Measurements from ENCODE around the gene LYVE1. TPM values are rescaled to one million over a fixed set of nuclear protein-coding genes. Genes with fewer than 3 reads are reported as not detected.

Gene LYVE1
- total RNA-seq, 2 experiments from 2014 or later = not detected

DNA sequence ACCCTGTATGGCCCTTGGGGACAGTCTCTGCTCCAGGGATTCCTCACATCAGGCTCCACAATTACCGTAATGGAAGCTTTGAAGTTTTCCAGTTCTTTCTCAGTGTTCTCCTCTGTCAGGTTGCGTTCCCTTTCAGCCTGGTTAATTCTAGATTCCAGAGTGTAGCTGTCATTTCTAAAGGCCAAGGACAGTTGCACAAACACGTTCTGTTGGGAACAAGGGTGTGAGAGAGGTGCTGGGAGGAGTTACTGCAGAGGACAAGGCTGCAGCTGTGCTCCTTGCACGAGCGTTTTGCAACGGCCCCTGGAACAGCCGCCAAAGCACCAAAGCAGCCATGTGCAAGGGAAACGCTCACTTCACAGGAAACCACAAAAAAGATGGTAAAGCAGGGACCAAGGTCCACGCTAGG, 35.9 kb upstream of the LYVE1 start:
- Mint-ChIP-seq H3K4me3 (no peak overlapping the region), H3K27ac (no peak overlapping the region), H3K27me3 (peaks cover 14% of the 10 kb centered on the region), H3K36me3 (ENCODE audit: low read depth) (no peaks in the 10 kb centered on the region), H3K9me3 (no peaks in the 10 kb centered on the region), H3K4me1 (ENCODE audit: low read depth) (no peaks in the 10 kb centered on the region)
- no peak overlapping the region for H3K4me3 ChIP-seq (ENCODE audit: low read length)
- H3K9me3 ChIP-seq (ENCODE audit: control insufficient read depth in 1 of 2, insufficient read depth in 1 of 2, low read length in 2 of 2) = no peaks in the 10 kb centered on the region
- intact Hi-C loops (cut with DNase I, micrococcal nuclease) = no loop called here
- CTCF ChIA-PET = no interaction called here
- ATAC-seq (ENCODE audit: poor library complexity) (no peak), DNase-seq (no peak)
- H3K27ac ChIP-seq (ENCODE audit: low read depth in 1 of 2, low read length in 2 of 2) = no peak overlapping the region
- POLR2A ChIA-PET = no interaction called here
- peaks cover 3% of the 10 kb centered on the region for H3K4me1 ChIP-seq (ENCODE audit: insufficient read depth, low read length)
- H3K27me3 ChIP-seq (ENCODE audit: control insufficient read depth in 1 of 2, insufficient read depth in 2 of 2, low read length in 2 of 2) = peaks cover 4% of the 10 kb centered on the region in 2 experiments
- no peaks in the 10 kb centered on the region for H3K36me3 ChIP-seq (ENCODE audit: insufficient read depth, low read length)
- TF ChIP-seq, protein P1, sequence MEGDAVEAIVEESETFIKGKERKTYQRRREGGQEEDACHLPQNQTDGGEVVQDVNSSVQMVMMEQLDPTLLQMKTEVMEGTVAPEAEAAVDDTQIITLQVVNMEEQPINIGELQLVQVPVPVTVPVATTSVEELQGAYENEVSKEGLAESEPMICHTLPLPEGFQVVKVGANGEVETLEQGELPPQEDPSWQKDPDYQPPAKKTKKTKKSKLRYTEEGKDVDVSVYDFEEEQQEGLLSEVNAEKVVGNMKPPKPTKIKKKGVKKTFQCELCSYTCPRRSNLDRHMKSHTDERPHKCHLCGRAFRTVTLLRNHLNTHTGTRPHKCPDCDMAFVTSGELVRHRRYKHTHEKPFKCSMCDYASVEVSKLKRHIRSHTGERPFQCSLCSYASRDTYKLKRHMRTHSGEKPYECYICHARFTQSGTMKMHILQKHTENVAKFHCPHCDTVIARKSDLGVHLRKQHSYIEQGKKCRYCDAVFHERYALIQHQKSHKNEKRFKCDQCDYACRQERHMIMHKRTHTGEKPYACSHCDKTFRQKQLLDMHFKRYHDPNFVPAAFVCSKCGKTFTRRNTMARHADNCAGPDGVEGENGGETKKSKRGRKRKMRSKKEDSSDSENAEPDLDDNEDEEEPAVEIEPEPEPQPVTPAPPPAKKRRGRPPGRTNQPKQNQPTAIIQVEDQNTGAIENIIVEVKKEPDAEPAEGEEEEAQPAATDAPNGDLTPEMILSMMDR (IDR thresholded peaks at IDR 0.05) = no peak

DNA sequence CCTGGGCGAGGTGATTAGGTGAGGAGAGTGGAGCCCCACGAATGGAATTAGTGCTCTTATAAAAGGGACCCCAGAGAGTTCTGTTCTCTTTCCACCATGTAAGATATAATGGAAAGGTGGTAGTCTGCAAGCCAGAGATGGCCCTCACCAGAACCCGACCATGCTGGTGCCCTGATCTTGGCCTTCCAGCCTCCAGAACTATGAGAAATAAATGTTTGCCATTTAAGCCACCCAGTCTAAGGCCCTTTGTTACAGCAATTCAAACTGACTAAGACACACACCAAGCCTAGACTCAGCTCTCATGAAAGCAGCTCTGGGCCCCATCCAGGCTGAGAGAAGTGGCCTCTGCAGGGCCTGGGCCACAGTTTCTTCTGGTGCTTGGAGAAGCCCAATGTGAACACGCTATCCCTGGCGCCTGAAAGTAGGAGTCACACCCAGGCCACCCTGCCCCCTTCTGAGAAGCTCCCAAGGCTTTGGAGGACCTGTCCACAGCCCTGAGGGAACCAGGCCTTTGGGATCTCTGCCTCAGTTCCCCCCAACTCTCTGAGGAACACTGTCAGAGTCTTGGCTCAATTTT, 35.3 kb upstream of the LYVE1 start:
- TF ChIP-seq, protein P1 (IDR thresholded peaks at IDR 0.05) = no peak
- DNase-seq (no peak), ATAC-seq (ENCODE audit: poor library complexity) (no peak)
- Histone ChIP-seq H3K9me3 (ENCODE audit: control insufficient read depth in 1 of 2, insufficient read depth in 1 of 2, low read length in 2 of 2) (no peaks in the 10 kb centered on the region), H3K36me3 (ENCODE audit: insufficient read depth, low read length) (no peaks in the 10 kb centered on the region), H3K4me3 (ENCODE audit: low read length) (no peak overlapping the region), H3K27ac (ENCODE audit: low read depth in 1 of 2, low read length in 2 of 2) (no peak overlapping the region), H3K4me1 (ENCODE audit: insufficient read depth, low read length) (peaks cover 3% of the 10 kb centered on the region), H3K27me3 (ENCODE audit: control insufficient read depth in 1 of 2, insufficient read depth in 2 of 2, low read length in 2 of 2) (peaks cover 4% of the 10 kb centered on the region in 2 experiments)
- H3K9me3 Mint-ChIP-seq = no peaks in the 10 kb centered on the region
- ChIA-PET POLR2A (no interaction called here), CTCF (no interaction called here)
- H3K36me3 Mint-ChIP-seq (ENCODE audit: low read depth) = no peaks in the 10 kb centered on the region
- no peak overlapping the region for H3K27ac Mint-ChIP-seq
- no peaks in the 10 kb centered on the region for H3K4me1 Mint-ChIP-seq (ENCODE audit: low read depth)
- H3K4me3 Mint-ChIP-seq = no peak overlapping the region
- H3K27me3 Mint-ChIP-seq = peaks cover 10% of the 10 kb centered on the region
- intact Hi-C loops (cut with DNase I, micrococcal nuclease) = no loop called here

DNA sequence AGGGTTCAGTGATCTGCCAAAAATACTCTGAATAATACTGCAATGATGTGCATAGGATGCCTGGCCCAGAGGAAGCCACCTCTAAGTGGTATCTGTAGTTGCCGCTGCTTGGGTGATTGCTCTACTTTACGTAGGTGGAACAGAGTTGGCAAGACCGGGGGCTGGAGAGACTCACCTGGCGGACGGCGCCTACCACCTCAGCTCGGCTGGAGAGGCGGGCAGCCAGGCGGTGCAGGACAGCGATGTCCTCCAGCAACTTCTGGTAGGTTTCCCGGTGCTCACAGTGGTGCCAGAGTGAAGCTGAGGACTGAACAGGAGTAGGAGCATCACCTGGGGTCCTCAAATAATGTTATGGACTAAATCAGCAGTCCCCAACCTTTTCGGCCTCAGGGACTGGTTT, 34.5 kb upstream of the LYVE1 start:
- POLR2A ChIA-PET = no interaction called here
- H3K27me3 Mint-ChIP-seq = peaks cover 10% of the 10 kb centered on the region
- CTCF ChIA-PET = no interaction called here
- Histone ChIP-seq H3K27ac (ENCODE audit: low read depth in 1 of 2, low read length in 2 of 2) (no peak overlapping the region), H3K9me3 (ENCODE audit: control insufficient read depth in 1 of 2, insufficient read depth in 1 of 2, low read length in 2 of 2) (no peaks in the 10 kb centered on the region), H3K4me3 (ENCODE audit: low read length) (no peak overlapping the region), H3K27me3 (ENCODE audit: control insufficient read depth in 1 of 2, insufficient read depth in 2 of 2, low read length in 2 of 2) (peaks cover 4% of the 10 kb centered on the region in 2 experiments), H3K4me1 (ENCODE audit: insufficient read depth, low read length) (peaks cover 3% of the 10 kb centered on the region), H3K36me3 (ENCODE audit: insufficient read depth, low read length) (no peaks in the 10 kb centered on the region)
- H3K36me3 Mint-ChIP-seq (ENCODE audit: low read depth) = no peaks in the 10 kb centered on the region
- intact Hi-C loops (cut with DNase I, micrococcal nuclease) = no loop called here
- H3K4me1 Mint-ChIP-seq (ENCODE audit: low read depth) = no peaks in the 10 kb centered on the region
- TF ChIP-seq, protein P1 (IDR thresholded peaks at IDR 0.05) = no peak
- ATAC-seq (ENCODE audit: poor library complexity) = no peak
- H3K4me3 Mint-ChIP-seq = no peak overlapping the region
- DNase-seq = no peak
- H3K9me3 Mint-ChIP-seq = no peaks in the 10 kb centered on the region
- H3K27ac Mint-ChIP-seq = no peak overlapping the region

Data from CD4-positive, alpha-beta T cell (primary cell).